CD1c-positive myeloid dendritic cell (primary cell): ENCODE measurements around the gene ENTHD1.
"Not testable (repeated sequence)": the region's sequence is repeated elsewhere in the genome, so short reads cannot be mapped to it uniquely, and the experiment has no call there.

Source experiments
- DNase-seq: peaks from one replicate; pipeline ENCODE4 v3.0.0-alpha.2; 2016; ENCODE audit errors: extremely low spot score

The ENTHD1 gene

GRCh38 chr22:39797528-39798147 lies 95.9 kb downstream of the ENTHD1 start:
- DNase-seq: no peak

DNA sequence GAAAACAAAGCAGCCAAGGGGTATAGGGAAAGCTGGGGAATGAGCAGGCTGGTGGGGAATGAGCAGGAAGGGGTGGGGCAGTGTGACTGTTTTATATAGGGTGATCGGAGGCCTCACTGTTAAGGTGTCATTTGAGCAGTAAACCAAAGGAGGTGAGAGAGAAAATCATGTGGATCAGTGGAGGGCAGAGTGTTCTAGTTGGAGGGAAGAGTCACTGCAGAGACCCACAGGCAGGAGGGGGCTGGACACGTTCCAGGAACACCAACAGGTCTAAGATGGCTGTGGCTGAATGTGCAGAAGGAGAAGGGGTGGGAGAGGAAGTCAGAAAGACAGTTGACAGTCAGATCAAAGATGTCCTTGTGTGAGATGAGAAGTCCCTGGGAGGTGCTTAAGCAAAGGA lies 103.8 kb downstream of the ENTHD1 start:
- DNase-seq: no peak

GRCh38 chr22:39785232-39785631 lies 108.3 kb downstream of the ENTHD1 start:
- DNase-seq: no peak

DNA sequence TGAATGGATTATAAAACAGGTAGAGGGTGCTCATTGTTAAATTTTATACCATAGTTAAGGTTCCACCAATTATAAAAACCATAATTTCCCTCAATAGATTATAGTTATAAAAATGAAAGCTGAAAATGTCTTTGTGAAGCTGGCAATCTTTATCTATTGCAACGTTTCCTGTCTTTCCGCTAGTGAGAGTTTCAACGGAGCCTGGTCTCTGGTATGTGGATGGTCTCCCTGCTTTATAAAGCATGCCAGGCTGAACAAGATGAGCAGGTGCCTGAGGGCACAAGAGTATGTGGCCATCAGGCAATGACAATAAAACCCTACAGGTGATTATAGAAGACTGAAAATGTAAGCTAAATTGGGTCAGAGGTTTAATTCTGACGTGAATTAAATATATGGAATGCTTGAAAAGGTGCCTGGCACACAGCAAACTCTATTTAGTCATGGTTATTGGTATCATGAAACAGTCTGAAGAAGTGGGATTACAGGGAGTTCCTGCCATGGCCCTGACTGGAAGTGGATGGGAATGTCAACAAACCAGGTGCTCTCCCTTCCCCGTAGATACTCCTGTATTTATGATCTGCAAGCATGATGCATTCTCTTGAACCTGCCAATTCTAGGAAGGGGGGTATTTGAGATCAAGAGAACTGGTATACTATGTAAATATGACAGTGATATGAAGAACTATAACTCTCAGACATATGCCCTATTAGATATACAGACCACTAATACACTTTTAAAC lies 115.7 kb downstream of the ENTHD1 start:
- DNase-seq: no peak

- no peak for DNase-seq
Measured at GRCh38 chr22:39776295-39777009, 117.1 kb downstream of the ENTHD1 start.

GRCh38 chr22:39773976-39774539 lies 119.5 kb downstream of the ENTHD1 start:
- no peak for DNase-seq

DNA sequence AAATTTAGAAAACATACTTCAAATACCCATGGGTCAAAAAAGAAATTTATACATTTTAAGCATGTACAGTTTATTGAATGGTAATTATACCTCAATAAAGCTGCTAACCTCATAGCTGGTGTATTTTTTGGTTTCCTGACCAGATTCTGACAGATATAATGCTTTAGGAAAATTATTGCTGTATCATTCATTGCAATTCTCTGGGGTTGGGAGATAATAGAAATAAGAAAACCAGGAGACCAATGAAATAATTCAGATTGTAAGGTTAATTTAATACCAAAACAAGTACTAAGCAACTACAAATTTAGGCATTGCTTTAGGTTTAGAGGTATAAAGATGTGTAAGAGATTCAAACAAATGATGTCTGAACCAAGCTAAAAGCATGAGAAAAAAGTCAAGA lies 120.1 kb downstream of the ENTHD1 start:
- no peak for DNase-seq

DNA sequence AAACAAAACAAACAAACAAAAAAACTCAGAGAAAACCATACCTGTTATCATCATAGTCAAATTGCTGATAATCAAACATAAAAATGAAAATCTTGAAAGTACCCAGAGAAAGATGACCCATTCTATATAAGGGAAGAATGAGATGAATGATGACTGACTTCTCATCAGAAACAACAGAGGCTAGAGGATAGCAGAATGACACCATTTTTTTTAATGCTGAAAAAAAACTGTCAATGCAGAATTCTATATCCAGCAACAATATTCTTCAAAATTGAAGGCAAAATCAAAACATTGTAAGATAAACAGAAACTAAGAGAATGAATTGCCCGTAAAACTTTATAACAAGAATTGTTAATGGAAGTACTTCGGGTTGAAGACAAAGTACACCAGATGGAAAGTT lies 122.1 kb downstream of the ENTHD1 start:
- no peak for DNase-seq

- no peak for DNase-seq
Measured at GRCh38 chr22:39765661-39766060, 127.9 kb downstream of the ENTHD1 start.

GRCh38 chr22:39765046-39765445 lies 128.5 kb downstream of the ENTHD1 start:
- no peak for DNase-seq

DNA sequence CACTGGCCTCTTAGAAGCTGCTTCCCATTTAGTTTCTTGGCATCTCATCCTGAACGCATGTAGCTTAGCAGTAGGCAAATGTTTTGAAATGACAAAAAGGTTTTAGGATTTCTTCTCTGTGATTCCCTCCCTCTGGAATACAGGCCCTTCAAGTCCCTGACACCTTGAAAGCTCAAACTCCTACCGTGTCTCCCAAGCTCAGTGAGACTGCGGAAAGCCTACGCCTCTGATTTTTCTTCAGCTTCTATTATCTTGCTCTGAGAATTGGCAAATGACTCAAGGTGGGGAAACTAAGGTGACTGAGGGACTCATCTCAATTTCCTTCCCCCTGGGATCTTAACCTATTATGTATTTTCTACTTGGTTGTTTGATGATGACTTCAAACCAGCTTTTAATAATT lies 130.3 kb downstream of the ENTHD1 start:
- DNase-seq: no peak

GRCh38 chr22:39750759-39751158 lies 142.8 kb downstream of the ENTHD1 start:
- DNase-seq: no peak

DNA sequence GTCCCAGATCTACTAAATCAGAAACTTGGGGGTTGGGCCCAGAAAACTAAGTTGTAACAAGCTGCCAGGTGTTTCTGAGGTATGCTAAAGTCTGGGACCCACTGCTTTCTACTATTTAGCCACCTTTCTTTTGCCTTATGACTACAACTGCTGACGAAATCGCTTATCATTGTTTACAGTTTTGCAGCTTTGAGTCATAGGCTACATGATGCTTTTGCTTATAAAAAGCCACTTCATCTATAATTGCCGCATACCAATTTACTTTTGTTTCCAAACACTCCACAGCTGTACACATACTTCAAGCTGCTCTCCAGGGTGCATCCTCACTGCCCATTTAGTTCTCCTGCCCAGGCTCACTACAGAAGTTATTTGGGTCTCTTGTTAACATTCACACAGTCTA lies 144.7 kb downstream of the ENTHD1 start:
- DNase-seq: no peak

DNA sequence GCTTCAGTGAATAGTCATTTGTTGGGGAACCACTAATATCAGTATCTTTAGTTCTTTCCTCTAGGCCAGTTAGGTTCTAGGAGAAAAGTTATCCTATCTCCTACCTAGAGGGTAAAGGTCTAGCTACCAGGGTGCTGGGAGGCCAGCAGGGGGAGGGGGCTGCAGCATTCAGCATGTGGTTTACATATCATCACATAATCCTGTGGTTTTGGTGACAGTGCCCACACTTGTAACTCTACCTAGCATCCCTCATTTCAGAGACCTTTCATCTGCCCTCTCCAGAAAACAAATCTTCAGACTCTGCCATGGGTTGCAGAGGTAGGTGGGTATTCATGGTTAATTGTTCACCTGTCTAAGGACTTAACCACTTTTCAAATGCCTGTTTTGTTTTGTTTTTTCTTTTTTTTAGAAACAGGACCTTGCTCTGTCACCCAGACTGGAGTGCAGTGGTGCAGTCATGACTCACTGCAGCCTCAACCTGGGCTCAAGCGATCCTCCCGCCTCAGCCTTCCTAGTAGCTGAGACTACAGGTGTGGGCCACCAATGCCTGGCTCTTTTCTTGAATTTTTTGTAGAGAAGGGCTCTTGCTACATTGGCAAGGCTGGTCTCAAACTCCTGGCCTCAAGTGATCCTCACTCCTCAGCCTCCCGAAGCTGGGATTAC lies 146.8 kb downstream of the ENTHD1 start:
- no peak for DNase-seq

DNA sequence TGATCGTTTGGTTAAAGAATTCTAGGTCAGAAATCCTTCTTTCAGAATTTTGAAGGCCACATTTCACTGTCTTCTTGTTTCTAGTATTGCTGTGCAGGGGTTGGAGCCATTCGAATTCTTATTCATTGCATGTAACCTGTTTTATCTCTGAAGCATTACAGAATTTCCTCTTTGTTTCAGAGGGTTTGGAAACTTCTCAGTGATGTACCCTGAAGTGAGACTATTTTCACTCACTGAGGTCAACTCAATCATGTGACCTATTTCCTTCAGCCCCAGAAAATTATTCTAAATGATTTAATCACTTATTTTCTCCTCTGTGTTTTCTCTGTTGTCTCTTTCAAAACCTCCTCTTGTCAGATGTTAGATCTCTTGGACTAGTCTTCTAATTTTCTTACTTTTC lies 147.8 kb downstream of the ENTHD1 start:
- no peak for DNase-seq

DNA sequence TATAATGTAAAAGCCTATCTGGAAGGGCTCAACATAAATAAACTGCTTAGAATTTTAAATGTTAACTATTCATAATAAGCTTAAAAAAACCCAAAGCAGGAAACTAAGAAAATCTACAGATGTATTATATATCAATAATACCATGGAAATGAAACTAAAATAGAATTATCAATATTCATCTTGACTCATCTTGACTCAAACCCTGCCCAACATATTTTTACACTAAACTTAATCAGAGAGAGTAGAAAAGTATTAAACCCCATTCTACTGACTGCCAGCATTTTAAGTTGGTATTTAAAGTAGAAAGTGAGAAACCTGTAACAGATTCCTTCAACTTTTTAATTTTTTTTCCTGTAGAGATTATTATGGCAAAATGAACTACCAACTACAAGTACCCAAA lies 149.2 kb downstream of the ENTHD1 start:
- no peak for DNase-seq

- no peak for DNase-seq
Measured at GRCh38 chr22:39743935-39744334, 149.6 kb downstream of the ENTHD1 start.

GRCh38 chr22:39739338-39740027 lies 154.1 kb downstream of the ENTHD1 start:
- no peak for DNase-seq

GRCh38 chr22:39738746-39739145 lies 154.8 kb downstream of the ENTHD1 start:
- DNase-seq: no peak

DNA sequence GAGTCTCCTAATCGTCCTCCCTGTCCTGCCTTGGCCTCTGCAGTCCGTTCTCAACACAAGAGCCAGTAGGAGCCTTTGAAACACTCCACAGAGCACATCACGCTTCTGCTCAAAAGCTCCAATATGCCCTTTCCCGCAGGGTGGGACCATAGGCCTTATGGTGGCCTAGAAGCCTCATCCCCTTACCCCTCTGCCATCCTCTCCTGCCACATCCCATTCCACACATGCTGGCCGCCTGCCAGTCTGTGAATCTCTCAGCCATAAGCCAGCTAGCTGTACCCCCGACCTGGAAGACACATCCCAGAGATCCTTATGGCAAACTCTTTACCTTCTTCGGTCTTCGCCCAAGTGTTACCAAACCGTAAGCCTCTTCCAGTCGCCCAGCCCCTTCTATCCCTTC lies 157.8 kb downstream of the ENTHD1 start:
- DNase-seq: no peak

DNA sequence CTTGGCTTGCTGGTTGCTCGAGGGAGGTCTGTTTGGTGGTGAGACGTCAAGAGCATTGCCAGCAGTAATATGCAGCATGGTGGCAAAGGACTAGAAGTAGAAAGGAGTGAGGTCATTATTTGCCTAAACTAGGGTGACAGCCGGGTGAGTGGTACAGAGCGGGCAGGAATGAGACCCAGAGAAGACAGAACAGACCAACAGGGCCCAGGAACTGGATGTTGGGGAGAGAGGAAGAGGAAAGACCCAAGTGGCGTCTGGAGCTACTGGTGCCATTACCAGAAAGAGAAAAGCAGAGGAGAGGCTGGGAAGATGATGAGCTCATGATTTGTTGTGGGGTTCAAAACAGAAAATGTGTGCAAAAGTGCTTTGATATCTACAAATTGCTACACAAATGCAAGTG lies 158.7 kb downstream of the ENTHD1 start:
- no peak for DNase-seq

- DNase-seq: not testable (repeated sequence)
Measured at GRCh38 chr22:39734046-39734445, 159.5 kb downstream of the ENTHD1 start.
